DMS 273 (cell line): ENCODE data around the gene TMEM143.
"Not testable (repeated sequence)": the region's sequence is repeated elsewhere in the genome, so short reads cannot be mapped to it uniquely, and the experiment has no call there.

ENCODE experiments used
- DNase-seq: peaks from one replicate; lab custom pipeline; 2025; ENCODE audit not compliant: unreplicated experiment; lab: John Stamatoyannopoulos, UW

TMEM143 gene

GRCh38 chr19:48391100-48392005, 27.6 kb upstream of the TMEM143 start, which contains the start of gene KDELR1:
KDELR1 (minus strand) TSS chr19:48391551; CDS start chr19:48391358, 193 bp downstream.
- DNase-seq = peak; percentile 85

- peak; percentile 84 for DNase-seq
Observed at GRCh38 chr19:48390188-48391099, 26.7 kb upstream of the TMEM143 start.

GRCh38 chr19:48386981-48387380, 23.2 kb upstream of the TMEM143 start:
- DNase-seq = no peak

- no peak for DNase-seq
Observed at GRCh38 chr19:48385461-48386087, 21.8 kb upstream of the TMEM143 start.

GRCh38 chr19:48382286-48382685, 18.5 kb upstream of the TMEM143 start:
- DNase-seq = no peak

GRCh38 chr19:48381178-48381950, 17.6 kb upstream of the TMEM143 start:
- DNase-seq = no peak

GRCh38 chr19:48379058-48379457, 15.3 kb upstream of the TMEM143 start:
- DNase-seq = no peak

- no peak for DNase-seq
Observed at GRCh38 chr19:48378194-48378570, 14.4 kb upstream of the TMEM143 start.

GRCh38 chr19:48373567-48373966, 9.8 kb upstream of the TMEM143 start:
- no peak for DNase-seq

- peak; percentile 97 for DNase-seq
Observed at GRCh38 chr19:48372904-48373303, 9.2 kb upstream of the TMEM143 start.

GRCh38 chr19:48371771-48372170, 8.0 kb upstream of the TMEM143 start:
- not testable (repeated sequence) for DNase-seq

GRCh38 chr19:48371367-48371766, 7.6 kb upstream of the TMEM143 start:
- DNase-seq = no peak

GRCh38 chr19:48370955-48371354, 7.2 kb upstream of the TMEM143 start:
- peak; percentile 85 for DNase-seq

- DNase-seq = peak; percentile 98
Observed at GRCh38 chr19:48368936-48369335, 5.2 kb upstream of the TMEM143 start.

GRCh38 chr19:48367855-48368254, 4.1 kb upstream of the TMEM143 start:
- peak; percentile 63 for DNase-seq

GRCh38 chr19:48365602-48366001, 1.9 kb upstream of the TMEM143 start:
- DNase-seq = no peak

GRCh38 chr19:48364598-48365348, 1.0 kb upstream of the TMEM143 start:
- DNase-seq = no peak

GRCh38 chr19:48363500-48363809, 285 bp downstream of the TMEM143 start:
- DNase-seq = no peak

GRCh38 chr19:48362716-48363499, 832 bp downstream of the TMEM143 start:
- peak; percentile 98 for DNase-seq
